ENCODE measurements around the gene ISM1. TPM values are rescaled to one million over a fixed set of nuclear protein-coding genes. Genes with fewer than 3 reads are reported as not detected.
"Not testable (repeated sequence)": the region's sequence is repeated elsewhere in the genome, so short reads cannot be mapped to it uniquely, and the experiment has no call there.

ISM1 gene
- total RNA-seq, 4 donors from 2014 or later = 0.55 to 0.64 TPM; not detected in 2

- Histone ChIP-seq H3K9me3 (no peaks in the 10 kb centered on the region), H3K4me3 (no peak overlapping the region), H3K27ac (no peak overlapping the region), H3K4me1 (no peaks in the 10 kb centered on the region), H3K36me3 (no peaks in the 10 kb centered on the region), H3K27me3 (no peaks in the 10 kb centered on the region)
- DNase-seq = no peak
- in situ Hi-C loops (cut with MboI; ENCODE audit: low pct_ligation_motif_present in 1 of 4, low pct_unique_long_range_greater_than_20kb in 1 of 4, low sequenced_read_pairs in 3 of 4) (loop anchor here in 1 of 4 donors (25.0 kb wide), 1 partner anchor 98 kb away; no protein-coding TSS in a partner anchor), intact Hi-C loops (cut with DNase I; ENCODE audit: low total_unique reads) (no loop called here)
- no peak for TF ChIP-seq POLR2A (IDR thresholded peaks at IDR 0.05)
- no peak for TF ChIP-seq CTCF (IDR thresholded peaks at IDR 0.05)
- no peak for TF ChIP-seq POLR2AphosphoS5 (IDR thresholded peaks at IDR 0.05)
- TF ChIP-seq EP300 (IDR thresholded peaks at IDR 0.05; ENCODE audit: low read depth) = no peak
- 58% methylated on average over 1 of the region's 1 CpG; no CpG with 5 or more reads in 1 of the 2 donors for WGBS, 2 donors (ENCODE audit: low coverage in 1 of 2)
Observed at GRCh38 chr20:13234961-13235360, 13.9 kb downstream of the ISM1 start.

GRCh38 chr20:13236360-13236759, 15.3 kb downstream of the ISM1 start:
- intact Hi-C loops (cut with DNase I; ENCODE audit: low total_unique reads) = not testable (repeated sequence)

GRCh38 chr20:13236990-13237720, 16.1 kb downstream of the ISM1 start:
- H3K36me3 ChIP-seq = no peaks in the 10 kb centered on the region
- no peak overlapping the region for H3K27ac ChIP-seq
- H3K4me1 ChIP-seq = no peaks in the 10 kb centered on the region
- TF ChIP-seq POLR2AphosphoS5 (IDR thresholded peaks at IDR 0.05) = no peak
- TF ChIP-seq POLR2A (IDR thresholded peaks at IDR 0.05) = no peak
- no peak for TF ChIP-seq EP300 (IDR thresholded peaks at IDR 0.05; ENCODE audit: low read depth)
- TF ChIP-seq CTCF (IDR thresholded peaks at IDR 0.05) = no peak
- H3K9me3 ChIP-seq = no peaks in the 10 kb centered on the region
- no peak overlapping the region for H3K4me3 ChIP-seq
- in situ Hi-C loops (cut with MboI; ENCODE audit: low pct_ligation_motif_present in 1 of 4, low pct_unique_long_range_greater_than_20kb in 1 of 4, low sequenced_read_pairs in 3 of 4) (loop anchor here in 1 of 4 donors (25.0 kb wide), 1 partner anchor 100 kb away; no protein-coding TSS in a partner anchor), intact Hi-C loops (cut with DNase I; ENCODE audit: low total_unique reads) (no loop called here)
- 100% methylated on average over 1 of the region's 1 CpG; no CpG with 5 or more reads in 1 of the 2 donors for WGBS, 2 donors (ENCODE audit: low coverage in 1 of 2)
- DNase-seq = no peak
- H3K27me3 ChIP-seq = no peaks in the 10 kb centered on the region

More at GRCh38 chr20:13236360-13236759, 15.3 kb downstream of the ISM1 start:
- H3K4me3 ChIP-seq, DNase-seq, H3K9me3 ChIP-seq, H3K36me3 ChIP-seq, H3K4me1 ChIP-seq, H3K27me3 ChIP-seq, H3K27ac ChIP-seq: not testable (repeated sequence)
- WGBS, 2 donors (ENCODE audit: low coverage in 1 of 2) = 82 to 100% methylated on average over 2 of the region's 2 CpGs
- in situ Hi-C loops (cut with MboI; ENCODE audit: low pct_ligation_motif_present in 1 of 4, low pct_unique_long_range_greater_than_20kb in 1 of 4, low sequenced_read_pairs in 3 of 4) = loop anchor here in 1 of 4 donors (25.0 kb wide), 1 partner anchor 99 kb away; no protein-coding TSS in a partner anchor

- intact Hi-C loops (cut with DNase I; ENCODE audit: low total_unique reads) = no loop called here
- Histone ChIP-seq H3K4me1 (no peaks in the 10 kb centered on the region), H3K36me3 (no peaks in the 10 kb centered on the region), H3K9me3 (no peaks in the 10 kb centered on the region), H3K27me3 (no peaks in the 10 kb centered on the region), H3K4me3 (no peak overlapping the region), H3K27ac (no peak overlapping the region)
- DNase-seq = no peak
- 61 to 64% methylated on average over 2 of the region's 2 CpGs for WGBS, 2 donors (ENCODE audit: low coverage in 1 of 2)
- TF ChIP-seq POLR2AphosphoS5 (IDR thresholded peaks at IDR 0.05) = no peak
- no peak for TF ChIP-seq POLR2A (IDR thresholded peaks at IDR 0.05)
- TF ChIP-seq CTCF (IDR thresholded peaks at IDR 0.05) = no peak
- no peak for TF ChIP-seq EP300 (IDR thresholded peaks at IDR 0.05; ENCODE audit: low read depth)
- in situ Hi-C loops (cut with MboI; ENCODE audit: low pct_ligation_motif_present in 1 of 4, low pct_unique_long_range_greater_than_20kb in 1 of 4, low sequenced_read_pairs in 3 of 4) = loop anchor here in 1 of 4 donors (25.0 kb wide), 1 partner anchor 101 kb away; no protein-coding TSS in a partner anchor
Observed at GRCh38 chr20:13238001-13238653, 17.1 kb downstream of the ISM1 start.

All from transverse colon (tissue), 4 donors.